A549 (cell line): Measurements from ENCODE around the gene DEAF1. TPM values are rescaled to one million over a fixed set of nuclear protein-coding genes. Genes with fewer than 3 reads are reported as not detected.

ENCODE experiments used
- ATAC-seq, 2 experiments: fragments of 200-7000 bp in 1 of 2; fragments of >200 bp in 1 of 2; cut with Nextera tagmentation in 1 of 2; cut with Tn5 transposase in 1 of 2; 3 replicates each; pipeline versions ENCODE4 v1.8.0 to v1.9.1; 2018 to 2020; ENCODE audit warnings: mild to moderate bottlenecking in 1 of 2, moderate library complexity in 1 of 2
- CTCF ChIA-PET: fragments of 300-600 bp; sonication (Branson Sonifier 250); formaldehyde crosslinking; extraction: SDS; loops from one replicate; lab custom pipeline; 2021; ENCODE audit warnings: antibody characterized with exemption, inconsistent platforms; lab: Yijun Ruan, JAX
- POLR2A ChIA-PET: fragments of 350-600 bp; formaldehyde crosslinking; extraction: SDS; loops from one replicate; lab custom pipeline; 2021; ENCODE audit warnings: antibody characterized with exemption, inconsistent platforms; lab: Yijun Ruan, JAX
- DNase-seq, 2 experiments: peaks; one replicate each; pipeline versions ENCODE4 v3.0.0 to v3.0.0-alpha.2; 2011 to 2016; ENCODE audit warnings: low read depth in 1 of 2, low spot score in 1 of 2
- FAIRE-seq: peaks from 2 replicates; lab custom pipeline; 2011; peaks lifted over from hg19 to GRCh38; lab: Jason Lieb, UNC
- H3K27ac ChIP-seq, 2 experiments: fragments of >200 bp; sonication (Bioruptor Twin); formaldehyde crosslinking; 3 replicates each; pipeline ENCODE4 v1.5.1; 2016 to 2017
- H3K4me1 ChIP-seq: fragments of >200 bp; sonication (Bioruptor Twin); formaldehyde crosslinking; 3 replicates; pipeline ENCODE4 v1.6.1; 2016
- H3K4me2 ChIP-seq: fragments of >200 bp; sonication (Bioruptor Twin); formaldehyde crosslinking; 3 replicates; pipeline ENCODE4 v1.6.1; 2016
- H3K4me3 ChIP-seq: fragments of >200 bp; sonication (Bioruptor Twin); formaldehyde crosslinking; 3 replicates; pipeline ENCODE4 v1.5.1; 2016
- H3K9me3 ChIP-seq: fragments of >200 bp; sonication (Bioruptor Twin); formaldehyde crosslinking; 3 replicates; pipeline ENCODE4 v1.6.1; 2016
- BHLHE40 ChIP-seq: IDR thresholded peaks from 2 replicates; pipeline ENCODE4 v1.6.1; 2012; ENCODE audit warnings: low read depth, low read length, inconsistent platforms
- CHD2 ChIP-seq: fragments of 150-350 bp; IDR thresholded peaks from 2 replicates; pipeline ENCODE4 v1.6.1; 2014; ENCODE audit warnings: low read length; ENCODE audit not compliant: partially characterized antibody
- EHMT2 ChIP-seq: fragments of 200-600 bp; sonication (generic); IDR thresholded peaks from 2 replicates; pipeline ENCODE4 v1.6.1; 2016; ENCODE audit warnings: antibody characterized with exemption, low read depth, mild to moderate bottlenecking, moderate library complexity
- FOSB ChIP-seq: fragments of 250-450 bp; sonication (Bioruptor Pico); IDR thresholded peaks from 2 replicates; pipeline ENCODE4 v1.5.0; 2020; ENCODE audit warnings: mild to moderate bottlenecking, moderate library complexity
- FOSL2 ChIP-seq, 2 experiments: fragments of 450-650 bp in 1 of 2; fragments of >200 bp in 1 of 2; sonication (Bioruptor Twin) in 1 of 2; formaldehyde crosslinking; IDR thresholded peaks; 2 replicates each; pipeline versions ENCODE4 v1.5.0 to v1.6.1; 2016 to 2020; ENCODE audit warnings: mild to moderate bottlenecking in 1 of 2, moderate library complexity in 1 of 2
- GATA3 ChIP-seq: IDR thresholded peaks from 2 replicates; pipeline ENCODE4 v1.6.1; 2012; ENCODE audit warnings: borderline replicate concordance
- HEYL ChIP-seq: fragments of 250-450 bp; sonication (Bioruptor Pico); IDR thresholded peaks from 2 replicates; pipeline ENCODE4 v1.8.0; 2021; ENCODE audit warnings: mild to moderate bottlenecking, moderate library complexity
- HOXA7 ChIP-seq: fragments of 250-450 bp; sonication (Bioruptor Pico); IDR thresholded peaks from 2 replicates; pipeline ENCODE4 v1.5.0; 2020; ENCODE audit warnings: mild to moderate bottlenecking, moderate library complexity
- HOXB13 ChIP-seq: fragments of 250-450 bp; sonication (Bioruptor Pico); IDR thresholded peaks from 2 replicates; pipeline ENCODE4 v1.5.0; 2020; ENCODE audit warnings: low read depth, mild to moderate bottlenecking, moderate library complexity
- HOXB5 ChIP-seq: fragments of 250-450 bp; sonication (Bioruptor Pico); IDR thresholded peaks from 2 replicates; pipeline ENCODE4 v1.5.0; 2020; ENCODE audit warnings: mild to moderate bottlenecking, moderate library complexity
- MYC ChIP-seq: IDR thresholded peaks from 2 replicates; pipeline ENCODE4 v1.6.1; 2012; ENCODE audit warnings: mild to moderate bottlenecking, inconsistent platforms, low read length, improper control_type of control experiment, borderline replicate concordance
- POLR2A ChIP-seq: IDR thresholded peaks from 2 replicates; pipeline ENCODE4 v1.6.1; 2012; ENCODE audit warnings: mild to moderate bottlenecking, low read length
- RFX5 ChIP-seq: fragments of 450-650 bp; IDR thresholded peaks from 2 replicates; pipeline ENCODE4 v1.7.1; 2014; ENCODE audit warnings: antibody characterized with exemption, mild to moderate bottlenecking, moderate library complexity
- SREBF2 ChIP-seq: fragments of 450-650 bp; IDR thresholded peaks from 2 replicates; pipeline ENCODE4 v1.6.1; 2014; ENCODE audit warnings: mild to moderate bottlenecking, moderate library complexity
- TP53 ChIP-seq: fragments of 250-450 bp; sonication (Bioruptor Pico); IDR thresholded peaks from 2 replicates; pipeline ENCODE4 v1.5.0; 2021; ENCODE audit warnings: mild to moderate bottlenecking, moderate library complexity
- ZFP36 ChIP-seq: fragments of 450-650 bp; IDR thresholded peaks from 2 replicates; pipeline ENCODE4 v1.6.1; 2014; ENCODE audit warnings: borderline replicate concordance; ENCODE audit not compliant: partially characterized antibody
- WGBS: methylation state at CpG from one replicate; pipeline ENCODE4 v1.1.6; 2017; ENCODE audit errors: missing lambda C conversion rate; 5-methylcytosine and 5-hydroxymethylcytosine counted together
- polyA plus RNA-seq, 4 experiments: library from polyadenylated mRNA; depleted of rRNA in 3 of 4; stranded (reverse); fragments of >200 nt; fragmentation: RNase III in 1 of 4; extraction: RNeasy Plus Mini Kit Qiagen cat#74134 plus additional on column Dnase treatment in 1 of 4; gene quantifications; 2 replicates in 3 of 4; 3 replicates in 1 of 4; pipeline ENCODE4 v1.2.3, GENCODE V29; 2011 to 2017
- TF ChIP-seq, protein P1 (sequence below): IDR thresholded peaks from 2 replicates; pipeline ENCODE4 v1.6.1; 2012
- TF ChIP-seq, protein P2 (sequence below): IDR thresholded peaks from 2 replicates; pipeline ENCODE4 v1.6.1; 2012; ENCODE audit warnings: low read depth, borderline replicate concordance
- TF ChIP-seq, protein P3 (sequence below): fragments of >200 bp; sonication (Bioruptor Twin); formaldehyde crosslinking; IDR thresholded peaks from 3 replicates; pipeline ENCODE4 v1.6.1; 2016
- TF ChIP-seq, protein P4 (sequence below): fragments of 250-450 bp; sonication (Bioruptor Pico); IDR thresholded peaks from 2 replicates; pipeline ENCODE4 v1.5.0; 2020; ENCODE audit warnings: low read depth, mild to moderate bottlenecking, moderate library complexity
- TF ChIP-seq, protein P5 (sequence below): fragments of 150-350 bp; IDR thresholded peaks from 2 replicates; pipeline ENCODE4 v1.6.1; 2014; ENCODE audit warnings: low read depth, mild to moderate bottlenecking, low read length

DEAF1 gene
- polyA plus RNA-seq, 2 of the 4 experiments (the other 2 are of a cell fraction), result 16.0 to 24.0 TPM

DNA sequence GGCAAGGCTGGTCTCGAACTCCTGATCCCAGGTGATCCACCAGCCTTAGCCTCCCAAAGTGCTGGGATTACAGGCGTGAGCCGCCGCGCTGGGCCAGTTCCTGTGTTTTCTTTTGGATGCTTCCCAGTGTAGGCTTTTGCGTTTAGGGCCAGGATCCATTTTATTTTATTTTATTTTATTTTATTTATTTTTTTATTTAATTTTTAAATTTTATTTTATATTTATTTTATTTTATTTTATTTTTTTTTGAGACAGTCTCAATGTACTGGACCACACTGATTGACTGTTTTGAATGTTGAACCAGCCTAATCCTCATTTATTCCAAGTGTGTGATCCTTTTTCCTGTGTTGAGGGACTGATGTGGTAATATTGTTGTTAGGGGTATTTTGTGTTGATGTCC, 19.4 kb upstream of the DEAF1 start:
- POLR2A ChIA-PET, result interaction anchor here (0.6 kb wide), 1 partner anchor 82 kb away, joined by 3 read pairs; no protein-coding TSS in a partner anchor
- TF ChIP-seq FOSB (no peak), RFX5 (no peak), HOXB5 (no peak), TP53 (no peak), MYC (no peak)
- TF ChIP-seq, protein P1, sequence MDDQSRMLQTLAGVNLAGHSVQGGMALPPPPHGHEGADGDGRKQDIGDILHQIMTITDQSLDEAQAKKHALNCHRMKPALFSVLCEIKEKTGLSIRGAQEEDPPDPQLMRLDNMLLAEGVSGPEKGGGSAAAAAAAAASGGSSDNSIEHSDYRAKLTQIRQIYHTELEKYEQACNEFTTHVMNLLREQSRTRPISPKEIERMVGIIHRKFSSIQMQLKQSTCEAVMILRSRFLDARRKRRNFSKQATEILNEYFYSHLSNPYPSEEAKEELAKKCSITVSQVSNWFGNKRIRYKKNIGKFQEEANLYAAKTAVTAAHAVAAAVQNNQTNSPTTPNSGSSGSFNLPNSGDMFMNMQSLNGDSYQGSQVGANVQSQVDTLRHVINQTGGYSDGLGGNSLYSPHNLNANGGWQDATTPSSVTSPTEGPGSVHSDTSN, result no peak
- TF ChIP-seq, protein P2, sequence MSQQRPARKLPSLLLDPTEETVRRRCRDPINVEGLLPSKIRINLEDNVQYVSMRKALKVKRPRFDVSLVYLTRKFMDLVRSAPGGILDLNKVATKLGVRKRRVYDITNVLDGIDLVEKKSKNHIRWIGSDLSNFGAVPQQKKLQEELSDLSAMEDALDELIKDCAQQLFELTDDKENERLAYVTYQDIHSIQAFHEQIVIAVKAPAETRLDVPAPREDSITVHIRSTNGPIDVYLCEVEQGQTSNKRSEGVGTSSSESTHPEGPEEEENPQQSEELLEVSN, result no peak
- TF ChIP-seq, all 56 proteins: peak for 0
- no peak for FAIRE-seq
- no peak for ATAC-seq
- Histone ChIP-seq H3K4me2 (no peak overlapping the region), H3K9me3 (no peaks in the 10 kb centered on the region), H3K4me3 (no peak overlapping the region), H3K27ac (peak overlapping the region in 1 of 2 experiments; percentile 86; a peak in 3 of 6 replicates), H3K4me1 (peaks cover 45% of the 10 kb centered on the region)
- CTCF ChIA-PET, result interaction anchor here (2.2 to 26.0 kb wide), 3 partner anchors 10 to 14 kb away, joined by 7 to 599 read pairs (median 599); partner anchors contain the start of genes DEAF1, EPS8L2 and TMEM80
- WGBS, result 94% methylated on average over 6 of the region's 6 CpGs
- DNase-seq, result no peak

DNA sequence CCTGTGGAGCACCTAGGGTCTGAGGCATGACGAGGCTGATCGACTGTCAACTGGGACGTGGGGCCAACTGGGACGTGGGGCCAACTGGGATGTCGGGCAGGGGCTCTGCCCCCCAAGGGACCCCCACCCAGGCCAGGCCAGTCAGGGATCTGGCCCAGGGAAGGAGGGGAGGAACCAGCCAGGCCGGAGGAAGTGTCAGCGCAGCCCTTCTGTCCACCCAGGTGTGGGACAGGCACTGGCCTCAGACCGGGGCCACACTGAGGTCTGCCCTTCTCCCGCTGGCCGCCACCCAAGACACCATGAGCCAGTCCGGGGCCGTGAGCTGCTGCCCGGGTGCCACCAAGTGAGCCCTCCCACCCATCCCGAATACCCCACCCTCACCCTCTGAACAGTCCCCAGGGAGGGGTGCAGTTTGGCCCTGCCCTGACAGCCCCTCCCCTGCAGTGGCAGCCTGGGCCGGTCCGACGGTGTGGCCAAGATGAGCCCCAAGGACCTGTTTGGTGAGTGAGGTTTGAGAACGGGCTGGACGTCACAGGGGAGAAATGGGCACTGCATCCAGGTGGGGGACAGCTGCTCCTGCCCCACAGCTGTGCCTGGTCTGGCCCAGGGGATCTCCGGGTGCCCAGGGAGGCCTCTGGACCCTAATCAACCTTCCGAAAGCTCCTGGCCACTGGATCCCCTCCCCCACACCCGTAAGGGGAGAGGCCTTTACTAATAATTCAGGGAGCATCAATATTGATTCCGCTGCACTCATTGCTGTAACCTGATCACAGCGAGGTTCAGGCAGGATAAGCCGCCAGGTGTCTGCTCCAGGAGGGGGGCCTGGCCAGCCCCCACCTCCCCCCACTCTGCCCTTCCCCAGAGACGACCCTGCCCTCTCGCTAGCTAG, 14.3 kb upstream of the DEAF1 start:
- no peak overlapping the region for H3K4me3 ChIP-seq
- no peak for TF ChIP-seq TP53
- TF ChIP-seq BHLHE40, result no peak
- TF ChIP-seq GATA3, result no peak
- no peak for TF ChIP-seq SREBF2
- TF ChIP-seq HEYL (CRISPR knock-in tag), result no peak
- no peak for TF ChIP-seq POLR2A
- TF ChIP-seq, all 56 proteins: peak for 0
- whole genome bisulfite sequencing, result 80% methylated on average over 12 of the region's 27 CpGs
- Histone ChIP-seq H3K4me1 (peaks cover 73% of the 10 kb centered on the region), H3K4me2 (peak overlapping the region; percentile 22; the same call in 2 of the 3 replicates), H3K9me3 (no peaks in the 10 kb centered on the region), H3K27ac (peak overlapping the region; percentile 91 to 99; a peak in 5 of 6 replicates)
- ATAC-seq (no peak), FAIRE-seq (no peak), DNase-seq (no peak)
- ChIA-PET POLR2A (interaction anchor here (0.9 kb wide), 1 partner anchor 14 kb away, joined by 3 read pairs; the partner anchor contains the start of gene TMEM80), CTCF (interaction anchor here (1.5 to 26.0 kb wide), 2 partner anchors 12 to 15 kb away, joined by 4 to 599 read pairs; no protein-coding TSS in a partner anchor)

DNA sequence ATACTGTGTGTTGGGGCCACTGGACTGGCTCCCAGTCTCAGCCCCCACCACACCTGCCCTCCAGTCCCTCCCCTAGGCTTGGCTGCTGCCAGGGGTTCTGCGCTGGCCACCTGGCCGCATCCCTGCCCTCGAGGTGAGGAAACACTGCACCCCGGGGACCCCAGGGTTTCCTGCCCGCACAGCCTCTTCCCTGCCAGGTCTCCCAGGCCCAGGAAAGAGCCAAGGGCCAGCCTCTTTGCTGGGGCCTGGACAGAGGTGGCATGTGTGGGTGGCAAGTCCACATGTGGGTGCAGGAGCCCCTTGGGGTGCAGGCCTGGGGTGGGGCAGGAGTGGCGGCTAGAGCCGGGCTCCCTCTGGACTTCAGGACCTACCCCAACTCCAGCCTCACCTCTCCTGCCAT, 13.5 kb upstream of the DEAF1 start:
- ChIA-PET POLR2A (interaction anchor here (0.9 kb wide), 1 partner anchor 13 kb away, joined by 3 read pairs; the partner anchor contains the start of gene TMEM80), CTCF (interaction anchor here (4.9 to 26.0 kb wide), 2 partner anchors 13 to 16 kb away, joined by 44 to 599 read pairs; partner anchors contain the start of genes DEAF1 and TMEM80)
- Histone ChIP-seq H3K27ac (peak overlapping the region; percentile 91 to 99), H3K4me1 (peaks cover 74% of the 10 kb centered on the region), H3K9me3 (no peaks in the 10 kb centered on the region), H3K4me3 (peak overlapping the region; percentile 97; the same call in 1 of the 3 replicates), H3K4me2 (peak overlapping the region; percentile 100)
- TF ChIP-seq, protein P3, sequence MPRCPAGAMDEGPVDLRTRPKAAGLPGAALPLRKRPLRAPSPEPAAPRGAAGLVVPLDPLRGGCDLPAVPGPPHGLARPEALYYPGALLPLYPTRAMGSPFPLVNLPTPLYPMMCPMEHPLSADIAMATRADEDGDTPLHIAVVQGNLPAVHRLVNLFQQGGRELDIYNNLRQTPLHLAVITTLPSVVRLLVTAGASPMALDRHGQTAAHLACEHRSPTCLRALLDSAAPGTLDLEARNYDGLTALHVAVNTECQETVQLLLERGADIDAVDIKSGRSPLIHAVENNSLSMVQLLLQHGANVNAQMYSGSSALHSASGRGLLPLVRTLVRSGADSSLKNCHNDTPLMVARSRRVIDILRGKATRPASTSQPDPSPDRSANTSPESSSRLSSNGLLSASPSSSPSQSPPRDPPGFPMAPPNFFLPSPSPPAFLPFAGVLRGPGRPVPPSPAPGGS, result no peak
- TF ChIP-seq TP53, result no peak
- no peak for TF ChIP-seq ZFP36
- no peak for TF ChIP-seq FOSL2 (IDR thresholded peaks at IDR 0.05)
- TF ChIP-seq FOSL2 (CRISPR knock-in tag; IDR thresholded peaks at IDR 0.05), result no peak
- TF ChIP-seq, protein P2, result no peak
- no peak for TF ChIP-seq HOXA7 (CRISPR knock-in tag)
- TF ChIP-seq, protein P4, sequence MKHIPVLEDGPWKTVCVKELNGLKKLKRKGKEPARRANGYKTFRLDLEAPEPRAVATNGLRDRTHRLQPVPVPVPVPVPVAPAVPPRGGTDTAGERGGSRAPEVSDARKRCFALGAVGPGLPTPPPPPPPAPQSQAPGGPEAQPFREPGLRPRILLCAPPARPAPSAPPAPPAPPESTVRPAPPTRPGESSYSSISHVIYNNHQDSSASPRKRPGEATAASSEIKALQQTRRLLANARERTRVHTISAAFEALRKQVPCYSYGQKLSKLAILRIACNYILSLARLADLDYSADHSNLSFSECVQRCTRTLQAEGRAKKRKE (CRISPR knock-in tag), result no peak
- no peak for TF ChIP-seq HOXB13 (CRISPR knock-in tag)
- TF ChIP-seq CHD2, result no peak
- TF ChIP-seq, protein P5, sequence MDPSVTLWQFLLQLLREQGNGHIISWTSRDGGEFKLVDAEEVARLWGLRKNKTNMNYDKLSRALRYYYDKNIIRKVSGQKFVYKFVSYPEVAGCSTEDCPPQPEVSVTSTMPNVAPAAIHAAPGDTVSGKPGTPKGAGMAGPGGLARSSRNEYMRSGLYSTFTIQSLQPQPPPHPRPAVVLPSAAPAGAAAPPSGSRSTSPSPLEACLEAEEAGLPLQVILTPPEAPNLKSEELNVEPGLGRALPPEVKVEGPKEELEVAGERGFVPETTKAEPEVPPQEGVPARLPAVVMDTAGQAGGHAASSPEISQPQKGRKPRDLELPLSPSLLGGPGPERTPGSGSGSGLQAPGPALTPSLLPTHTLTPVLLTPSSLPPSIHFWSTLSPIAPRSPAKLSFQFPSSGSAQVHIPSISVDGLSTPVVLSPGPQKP, result no peak
- TF ChIP-seq EHMT2, result no peak
- no peak for TF ChIP-seq FOSB
- DNase-seq, result no peak
- FAIRE-seq, result no peak
- ATAC-seq, result no peak
- 86% methylated on average over 6 of the region's 7 CpGs for WGBS
